NCI-H2029 treated with DMSO at 0.1 percent for 48 hours (cell line): ENCODE results near the gene CERK.
A peak's percentile ranks its signal among the peaks of the same experiment; 100 is the strongest.
"Not testable (repeated sequence)": the region's sequence is repeated elsewhere in the genome, so short reads cannot be mapped to it uniquely, and the experiment has no call there.

Experiments used
- DNase-seq: peaks from one replicate; lab custom pipeline; 2025; lab: John Stamatoyannopoulos, UW

The CERK gene

DNA sequence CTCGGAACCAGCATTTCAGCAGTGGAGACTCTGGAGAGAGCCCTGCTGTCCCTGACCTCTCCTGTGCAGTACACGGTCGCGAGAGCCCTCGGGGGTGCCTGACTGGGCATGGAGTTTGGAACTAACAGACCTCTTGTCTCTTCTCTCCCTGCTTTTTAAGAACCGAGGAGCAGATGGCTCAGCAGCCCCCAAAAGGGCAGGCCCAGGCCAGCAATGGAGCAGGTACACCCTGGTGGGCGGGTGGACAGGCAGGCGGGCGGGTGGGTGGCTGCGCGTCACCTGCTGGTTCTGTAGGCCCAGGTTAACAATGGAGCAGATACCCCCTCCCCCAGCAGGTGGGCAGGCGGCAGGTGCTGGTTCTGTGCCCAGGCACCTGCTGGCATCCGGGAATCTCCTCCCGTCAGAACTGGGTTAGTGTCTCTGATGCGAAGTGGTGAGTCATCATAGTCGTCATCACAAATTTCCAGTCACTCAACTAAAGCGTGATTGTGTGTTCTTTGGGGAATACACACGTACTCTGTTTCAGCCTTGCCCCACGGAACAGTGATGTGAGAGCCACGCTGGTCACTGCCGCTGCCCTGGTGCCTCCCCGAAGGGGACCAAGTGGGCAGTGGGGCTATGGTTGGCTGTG lies 76.7 kb downstream of the CERK start:
- DNase-seq: peak; percentile 62

DNA sequence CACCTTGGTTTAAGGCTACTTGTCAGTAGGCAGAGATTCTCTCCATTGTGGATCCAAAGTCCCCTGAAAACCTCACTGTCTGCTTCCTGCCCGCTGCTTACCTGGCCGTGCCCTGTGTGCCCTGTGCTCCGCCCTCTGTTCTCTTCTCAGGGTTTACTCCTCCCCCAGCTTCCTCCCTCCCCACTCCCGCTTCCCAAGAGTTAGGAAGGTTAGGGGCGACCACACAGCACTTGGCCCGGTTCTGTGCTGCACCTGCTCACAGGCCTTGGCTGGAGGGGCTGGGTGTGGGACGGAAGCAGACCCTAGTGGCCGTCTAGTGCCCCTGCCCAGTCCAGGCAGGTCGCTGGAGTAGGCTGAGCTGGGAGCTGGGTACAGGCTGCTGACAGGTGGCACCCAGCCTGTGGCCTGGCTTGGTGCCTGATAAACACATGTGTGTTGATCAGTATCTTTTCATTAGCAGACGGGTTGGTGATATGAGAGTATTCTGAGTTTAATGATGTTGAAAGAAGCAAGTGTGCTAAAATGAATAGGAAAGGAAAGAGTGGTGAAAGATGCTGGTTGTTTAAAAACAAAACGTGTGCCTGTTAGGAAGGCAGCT lies 77.3 kb downstream of the CERK start:
- peak; percentile 89 for DNase-seq

DNA sequence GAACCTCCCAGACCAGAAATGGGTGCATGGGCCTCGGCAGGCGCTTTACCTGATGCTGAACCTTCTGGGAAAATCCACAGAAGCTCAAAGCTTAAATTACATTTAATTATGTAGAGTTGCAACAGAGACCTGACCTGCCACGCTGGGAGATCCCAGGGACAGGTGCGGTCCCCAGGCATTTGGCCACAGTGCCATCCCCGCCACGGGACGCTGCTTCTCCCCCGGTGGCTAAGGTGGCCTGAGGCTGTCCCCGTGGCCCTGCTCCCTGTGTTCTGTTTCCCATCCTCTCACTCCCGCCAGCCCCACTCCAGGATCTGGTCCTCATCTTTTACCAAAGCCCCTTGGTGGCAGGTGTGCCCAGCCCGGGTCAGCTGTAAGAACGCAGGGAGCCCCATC lies 78.3 kb downstream of the CERK start:
- no peak for DNase-seq

- no peak for DNase-seq
Observed at GRCh38 chr22:46659059-46659790, 78.8 kb downstream of the CERK start.

GRCh38 chr22:46657996-46658947 lies 79.8 kb downstream of the CERK start:
- DNase-seq: no peak

DNA sequence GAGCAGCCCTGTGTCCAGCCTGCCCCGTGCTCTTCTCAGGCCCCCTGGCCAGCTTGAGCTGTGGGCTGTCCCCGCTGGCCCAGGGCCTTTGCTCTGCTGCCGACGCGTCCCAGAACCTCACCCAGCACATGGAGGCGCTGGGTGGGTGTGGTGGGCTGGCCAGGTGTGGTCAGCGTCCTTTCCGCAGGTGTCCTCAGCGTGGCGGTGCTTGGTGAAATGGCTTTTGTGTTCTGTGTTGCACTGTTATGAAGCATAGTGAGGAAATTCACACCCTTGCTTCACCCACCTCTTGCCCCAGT lies 80.4 kb downstream of the CERK start:
- no peak for DNase-seq

- no peak for DNase-seq
Observed at GRCh38 chr22:46656856-46657654, 81.0 kb downstream of the CERK start.

DNA sequence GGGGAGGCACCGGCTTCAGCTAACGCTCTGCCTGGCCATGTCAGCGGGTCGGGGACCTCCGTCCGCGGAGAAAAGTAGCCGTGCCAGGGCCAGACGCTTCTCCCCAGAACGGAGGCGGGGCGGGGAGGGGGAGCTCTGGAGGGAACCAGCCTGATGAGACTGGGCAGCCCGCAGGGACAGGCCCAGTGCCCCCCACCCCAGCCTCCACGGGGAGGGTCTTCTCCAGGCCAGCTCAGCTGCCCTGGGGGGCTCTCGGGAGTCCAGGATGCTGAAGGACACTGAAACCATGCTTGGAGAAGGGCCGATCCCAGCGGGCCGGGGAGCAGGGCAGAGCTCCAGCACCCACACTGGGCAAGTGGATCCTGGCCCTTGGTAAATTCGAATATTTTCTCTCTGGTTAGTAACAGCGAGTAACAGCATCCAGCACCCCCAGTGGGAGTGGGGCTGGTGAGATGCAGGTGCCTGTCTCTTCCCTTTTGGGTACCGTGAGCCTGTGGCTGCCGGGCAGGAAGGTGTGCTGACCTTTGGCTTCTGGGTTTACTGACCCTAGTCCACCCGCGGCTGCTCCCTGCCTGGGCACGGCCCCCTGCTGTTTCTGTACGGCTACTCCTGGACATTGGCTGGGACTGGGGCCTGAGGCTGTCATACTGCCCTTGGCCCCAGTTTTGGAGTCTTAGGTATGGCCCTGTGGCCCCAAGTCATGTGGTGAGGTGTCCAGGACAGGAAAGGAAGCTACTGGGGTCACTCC lies 82.0 kb downstream of the CERK start:
- no peak for DNase-seq

GRCh38 chr22:46654927-46655595 lies 83.0 kb downstream of the CERK start:
- no peak for DNase-seq

- no peak for DNase-seq
Observed at GRCh38 chr22:46654426-46654825, 83.6 kb downstream of the CERK start.

DNA sequence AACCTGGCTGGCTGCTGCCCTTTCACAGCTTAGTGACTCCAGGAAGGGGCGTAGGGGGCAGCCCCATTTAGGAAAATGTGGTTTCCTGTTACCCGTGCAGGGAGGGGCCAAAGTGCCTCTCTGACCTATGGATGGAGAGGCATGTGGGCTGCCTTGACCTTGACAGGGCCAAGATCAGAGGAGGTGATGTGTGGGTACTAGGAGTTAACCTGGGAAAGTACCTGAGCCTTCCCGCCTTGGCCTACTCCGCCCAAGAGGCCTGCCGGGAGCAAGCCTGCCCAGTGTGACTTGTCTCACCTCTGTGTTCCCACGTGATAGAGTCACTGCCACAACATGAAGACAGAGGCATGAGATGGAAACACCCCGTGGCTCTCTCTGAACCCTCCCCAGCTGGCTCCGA lies 84.5 kb downstream of the CERK start:
- no peak for DNase-seq

GRCh38 chr22:46652847-46653331 lies 85.2 kb downstream of the CERK start:
- DNase-seq: no peak

DNA sequence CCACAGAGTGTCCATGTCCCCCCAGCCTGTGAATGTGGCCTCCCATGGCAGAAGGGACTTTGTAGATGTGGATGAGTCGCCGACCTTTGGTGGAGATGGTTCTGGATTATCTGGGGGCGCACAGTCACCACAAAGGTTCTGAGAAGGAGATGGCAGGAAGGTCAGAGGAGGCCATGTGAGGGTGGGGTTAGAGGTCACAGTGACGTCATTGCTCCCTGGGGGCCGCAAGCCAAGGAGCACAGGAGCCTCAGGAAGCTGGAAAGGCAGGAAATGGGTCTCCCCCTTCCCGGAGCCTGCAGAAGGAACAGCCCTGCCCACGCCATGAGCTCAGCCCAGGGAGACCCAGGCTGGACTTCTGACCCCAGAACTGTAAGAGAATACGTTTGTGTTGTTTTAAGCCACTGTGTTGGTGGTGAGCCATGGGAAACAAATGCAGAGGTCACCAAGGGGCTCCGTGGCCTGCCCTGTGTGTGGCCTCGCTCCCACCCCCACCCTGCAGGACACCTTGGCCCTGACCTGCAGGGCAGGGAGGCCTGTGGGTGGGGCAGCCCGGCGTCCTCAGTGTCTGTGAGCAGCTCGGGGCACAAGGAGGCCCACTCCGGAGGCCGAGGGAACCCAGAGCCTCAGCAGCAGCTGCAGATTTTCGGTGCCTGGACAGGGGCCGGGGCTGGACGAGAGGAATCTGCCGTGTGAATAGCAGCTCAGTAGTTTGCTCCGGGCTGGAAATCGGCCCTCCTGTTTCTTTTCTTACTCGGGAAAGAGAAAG lies 85.8 kb downstream of the CERK start:
- DNase-seq: no peak

- no peak for DNase-seq
Observed at GRCh38 chr22:46651316-46651715, 86.7 kb downstream of the CERK start.

DNA sequence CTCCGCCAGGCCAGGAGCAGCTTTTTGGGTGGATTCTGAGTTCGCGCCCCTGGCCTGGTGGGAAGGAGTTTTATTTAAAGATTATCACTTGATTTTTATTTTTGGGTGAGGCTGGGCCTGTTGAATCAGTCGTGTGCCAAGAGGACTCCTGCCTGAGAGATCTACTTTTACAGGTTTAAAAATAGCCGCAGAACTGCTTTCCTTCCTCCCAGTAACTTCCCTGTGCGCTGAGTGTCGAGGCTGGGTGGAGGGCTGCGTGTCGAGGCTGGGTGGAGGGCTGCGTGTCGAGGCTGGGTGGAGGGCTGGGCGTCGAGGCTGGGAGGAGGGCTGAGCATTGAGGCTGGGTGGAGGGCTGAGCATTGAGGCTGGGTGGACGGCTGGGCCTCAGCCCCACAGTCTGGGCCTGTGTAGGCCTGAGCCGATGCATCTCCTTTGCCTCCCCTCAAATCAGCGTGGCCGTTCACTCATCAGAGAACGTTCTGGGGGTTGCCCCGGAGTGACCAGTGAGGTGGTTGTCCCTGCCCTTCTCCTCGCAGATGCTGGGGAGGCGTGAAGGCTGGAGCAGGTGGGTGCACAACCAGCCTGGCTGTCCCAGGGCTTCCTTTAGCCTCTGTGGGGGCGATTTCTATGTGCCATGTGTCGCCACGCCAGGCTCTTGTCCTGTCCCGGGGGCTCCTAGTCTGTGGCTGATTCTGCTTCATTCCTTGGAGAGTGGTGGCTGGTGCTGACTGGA lies 87.8 kb downstream of the CERK start:
- DNase-seq: no peak

GRCh38 chr22:46649141-46650077 lies 88.6 kb downstream of the CERK start:
- DNase-seq: peak; percentile 69

DNA sequence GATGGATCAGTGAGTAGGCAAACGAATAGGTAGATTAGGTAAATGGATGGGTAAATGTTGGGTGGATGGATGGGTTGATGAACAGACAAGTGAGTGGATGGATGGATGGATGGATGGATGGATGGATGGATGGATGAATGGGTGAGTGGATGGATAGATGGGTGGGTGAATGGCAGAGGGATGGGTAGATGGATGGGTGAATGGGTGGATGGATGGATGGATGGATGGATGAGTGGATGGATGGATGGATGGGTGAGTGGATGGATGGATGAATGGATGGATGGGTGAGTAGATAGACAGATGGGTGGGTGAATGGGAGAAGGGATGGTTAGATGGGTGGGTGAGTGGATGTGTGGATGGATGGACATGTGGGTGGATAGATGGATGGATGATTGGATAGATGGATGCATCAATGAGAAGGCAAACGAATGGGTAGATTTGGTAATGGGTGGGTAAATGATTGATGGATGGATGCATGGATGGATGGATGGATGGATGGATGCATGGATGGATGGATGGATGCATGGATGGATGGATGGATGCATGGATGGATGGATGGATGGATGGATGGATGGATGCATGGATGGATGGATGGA lies 89.7 kb downstream of the CERK start:
- DNase-seq: not testable (repeated sequence)
